HG02763 (cell line): ENCODE data around the gene PARP8.

Source experiments
- ATAC-seq: cut with Tn5 transposase; IDR thresholded peaks from one replicate; pipeline ENCODE4 v1.9.1; 2021; ENCODE audit warnings: mild to moderate bottlenecking, moderate library complexity; ENCODE audit not compliant: unreplicated experiment

Gene PARP8

GRCh38 chr5:50832657-50833284 is 166.3 kb downstream of the PARP8 start:
- no peak for ATAC-seq

- ATAC-seq = no peak
Measured at GRCh38 chr5:50836356-50836755, 169.9 kb downstream of the PARP8 start.

- ATAC-seq = no peak
Measured at GRCh38 chr5:50839472-50839871, 173.0 kb downstream of the PARP8 start.

GRCh38 chr5:50843091-50843490 is 176.7 kb downstream of the PARP8 start:
- no peak for ATAC-seq

GRCh38 chr5:50846261-50846660 is 179.8 kb downstream of the PARP8 start:
- no peak for ATAC-seq

GRCh38 chr5:50849554-50849953 is 183.1 kb downstream of the PARP8 start:
- no peak for ATAC-seq

GRCh38 chr5:50853151-50853550 is 186.7 kb downstream of the PARP8 start:
- ATAC-seq = peak; percentile 72

GRCh38 chr5:50854082-50854481 is 187.6 kb downstream of the PARP8 start:
- no peak for ATAC-seq

GRCh38 chr5:50855001-50855400 is 188.6 kb downstream of the PARP8 start:
- ATAC-seq = no peak

GRCh38 chr5:50856401-50857119 is 190.1 kb downstream of the PARP8 start:
- ATAC-seq = peak; percentile 71

- ATAC-seq = no peak
Measured at GRCh38 chr5:50863534-50864170, 197.2 kb downstream of the PARP8 start.

GRCh38 chr5:50864466-50864865 is 198.0 kb downstream of the PARP8 start:
- ATAC-seq = no peak

- ATAC-seq = no peak
Measured at GRCh38 chr5:50866415-50866814, 200.0 kb downstream of the PARP8 start.

- no peak for ATAC-seq
Measured at GRCh38 chr5:50867140-50867539, 200.7 kb downstream of the PARP8 start.

- no peak for ATAC-seq
Measured at GRCh38 chr5:50873595-50874277, 207.3 kb downstream of the PARP8 start.

- no peak for ATAC-seq
Measured at GRCh38 chr5:50874306-50875001, 208.0 kb downstream of the PARP8 start.

- no peak for ATAC-seq
Measured at GRCh38 chr5:50875002-50875344, 208.5 kb downstream of the PARP8 start.

- no peak for ATAC-seq
Measured at GRCh38 chr5:50878470-50878869, 212.0 kb downstream of the PARP8 start.

- no peak for ATAC-seq
Measured at GRCh38 chr5:50881407-50881806, 215.0 kb downstream of the PARP8 start.

- no peak for ATAC-seq
Measured at GRCh38 chr5:50886657-50887345, 220.4 kb downstream of the PARP8 start.
